GM19240 (cell line): Measurements from ENCODE around the gene TRIM44.
"Not testable (repeated sequence)": the region's sequence is repeated elsewhere in the genome, so short reads cannot be mapped to it uniquely, and the experiment has no call there.

Experiments
- DNase-seq: peaks from one replicate; pipeline ENCODE4 v3.0.0; 2011; ENCODE audit warnings: low spot score; ENCODE audit not compliant: insufficient read length

The TRIM44 gene

GRCh38 chr11:35633827-35634423 is 28.6 kb upstream of the TRIM44 start:
- no peak for DNase-seq

- no peak for DNase-seq
Observed at GRCh38 chr11:35635933-35636332, 26.6 kb upstream of the TRIM44 start.

DNA sequence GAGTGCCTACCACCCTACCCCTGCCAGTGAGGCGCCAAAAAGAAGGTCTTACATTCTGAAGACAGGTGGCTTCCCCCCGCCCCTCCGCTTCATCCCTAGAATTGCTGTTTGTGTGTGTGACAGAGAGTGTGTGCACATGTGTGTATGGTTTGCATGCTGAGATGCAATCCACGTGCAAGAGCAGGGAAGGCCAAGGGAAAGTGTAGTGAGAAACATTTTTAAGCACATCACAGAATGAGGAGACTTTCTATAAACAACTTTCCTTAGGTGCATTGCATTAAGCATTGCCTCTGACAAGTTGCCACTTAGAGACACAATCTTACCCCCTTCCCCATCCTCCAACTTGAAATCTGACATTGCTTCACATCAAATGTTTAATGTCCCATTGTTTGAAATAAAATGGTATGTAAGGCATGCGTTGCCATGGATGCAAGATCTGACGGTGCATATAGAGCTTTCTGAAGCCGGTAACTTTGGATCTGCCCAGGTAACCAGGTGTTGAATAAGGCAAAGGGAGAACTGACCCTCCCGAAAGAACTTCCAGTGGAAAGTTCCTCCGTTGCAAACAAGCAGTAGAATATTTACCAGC is 22.9 kb upstream of the TRIM44 start:
- no peak for DNase-seq

DNA sequence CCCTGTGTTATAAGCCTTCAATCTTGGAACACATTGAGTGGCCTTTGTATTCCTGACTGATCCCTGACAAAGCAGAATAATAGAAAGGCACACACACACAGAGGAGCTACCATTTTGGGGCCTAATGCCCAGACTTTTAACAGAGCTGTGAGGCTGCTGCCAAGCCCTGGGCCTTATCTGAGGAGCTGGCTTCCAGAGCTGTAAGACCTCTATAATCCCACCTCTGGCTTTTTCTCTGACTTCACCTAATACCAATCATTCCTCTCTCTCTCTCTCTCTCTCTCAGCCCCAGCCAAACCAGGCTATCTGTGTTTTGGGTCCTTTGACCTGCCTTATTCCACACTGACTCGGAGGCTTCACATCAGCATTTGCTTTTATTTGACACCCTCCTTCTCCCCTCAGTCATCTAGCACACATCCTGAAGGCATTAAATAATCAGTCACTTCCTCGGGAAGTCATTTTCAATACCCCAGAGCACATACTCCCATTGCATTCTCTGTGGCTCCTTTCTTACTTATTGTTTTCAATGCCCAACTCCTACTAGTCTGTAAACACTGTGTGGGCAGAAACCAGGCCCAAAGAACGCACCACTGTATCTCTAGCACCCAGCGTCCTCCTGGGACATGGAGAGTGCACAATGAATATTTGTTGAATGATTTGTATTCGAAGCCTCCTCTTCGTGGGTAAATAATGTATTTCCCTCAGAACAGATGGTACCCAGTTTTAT is 21.2 kb upstream of the TRIM44 start:
- DNase-seq = no peak

DNA sequence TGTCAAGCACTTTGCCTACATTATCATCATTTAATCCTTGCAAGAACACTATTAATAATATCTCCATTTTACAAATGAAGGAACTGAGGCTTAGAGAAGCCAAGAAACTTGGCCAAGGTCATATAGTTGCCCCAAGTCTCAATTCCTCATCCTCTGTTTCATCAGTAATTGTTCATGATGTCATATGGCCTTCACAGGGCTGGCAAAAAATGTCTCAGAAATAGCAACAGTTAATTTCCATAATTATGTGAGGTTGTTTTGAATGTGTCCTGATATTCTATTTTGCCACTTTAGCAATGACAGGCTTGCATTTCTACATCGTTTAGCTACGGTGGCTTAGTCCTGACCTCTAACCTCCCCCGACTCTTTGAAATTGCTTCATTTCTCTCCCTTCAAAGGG is 20.6 kb upstream of the TRIM44 start:
- DNase-seq = no peak

DNA sequence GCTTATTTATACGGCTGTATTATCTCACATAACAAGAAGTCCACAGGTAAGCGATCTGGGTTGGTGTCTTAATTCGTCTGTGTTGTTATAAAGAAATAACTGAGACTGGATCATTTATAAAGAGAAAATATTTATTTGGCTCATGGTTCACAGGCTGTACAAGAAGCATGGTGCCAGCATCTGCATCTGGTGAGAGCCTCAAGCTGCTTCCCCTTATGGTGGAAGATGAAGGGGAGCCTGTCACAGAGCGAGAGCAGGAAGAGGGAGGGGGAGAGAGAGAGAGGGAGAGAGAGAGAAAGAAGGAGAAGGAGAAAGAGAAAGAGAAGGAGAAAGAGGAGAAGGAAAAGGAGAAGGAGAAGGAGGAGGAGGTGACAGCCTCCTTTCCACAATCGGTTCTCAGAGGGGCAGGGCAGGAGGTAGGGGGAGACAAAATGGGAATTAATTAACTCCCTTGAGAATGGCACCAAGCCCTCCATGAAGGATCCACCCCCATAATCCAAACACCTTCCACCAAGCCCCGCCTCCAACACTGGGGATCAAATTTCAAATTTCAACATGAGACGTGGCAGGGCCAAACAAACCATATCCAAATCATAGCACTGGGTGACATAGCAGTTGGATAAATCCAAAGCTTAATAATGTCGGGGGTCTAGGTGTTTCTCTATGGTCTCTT is 15.0 kb upstream of the TRIM44 start:
- no peak for DNase-seq

GRCh38 chr11:35650006-35650405 is 12.6 kb upstream of the TRIM44 start:
- DNase-seq = no peak

DNA sequence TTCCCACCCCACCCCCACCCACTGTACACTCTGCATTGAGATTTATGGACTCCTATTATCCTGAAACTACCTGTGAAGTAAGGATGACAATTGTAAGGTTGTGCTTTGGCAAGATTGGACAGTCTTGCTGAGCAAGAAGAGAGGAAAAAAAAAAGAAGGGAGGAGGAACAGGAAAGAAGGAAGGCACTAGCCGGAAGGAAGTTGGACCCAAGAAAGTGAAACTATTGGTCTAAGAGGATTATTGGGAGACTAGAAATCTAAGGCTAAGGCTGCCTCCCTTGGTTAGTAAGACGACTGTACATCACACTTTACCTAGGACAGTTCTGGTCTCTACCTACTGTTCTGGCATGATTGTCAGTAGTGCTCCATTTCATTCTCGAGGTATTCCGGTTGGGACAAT is 12.1 kb upstream of the TRIM44 start:
- no peak for DNase-seq

GRCh38 chr11:35651263-35651662 is 11.3 kb upstream of the TRIM44 start:
- DNase-seq = no peak

DNA sequence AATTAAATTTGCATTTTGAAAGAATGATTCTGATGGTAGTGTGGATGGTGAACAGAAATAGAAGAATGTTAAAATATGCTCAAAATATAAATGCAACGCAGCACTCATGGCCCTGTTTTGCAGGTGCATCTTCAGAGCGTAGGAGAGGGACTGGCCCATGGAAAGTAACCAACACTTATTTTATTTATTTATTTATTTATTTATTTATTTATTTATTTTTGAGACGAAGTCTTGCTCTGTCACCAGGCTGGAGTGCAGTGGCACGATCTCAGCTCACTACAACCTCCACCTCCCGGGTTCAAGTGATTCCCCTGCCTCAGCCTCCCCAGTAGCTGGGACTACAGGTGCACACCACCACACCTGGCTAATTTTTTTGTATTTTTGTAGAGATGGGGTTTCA is 9.8 kb upstream of the TRIM44 start:
- DNase-seq = not testable (repeated sequence)

- no peak for DNase-seq
Observed at GRCh38 chr11:35654711-35655110, 7.9 kb upstream of the TRIM44 start.

GRCh38 chr11:35655254-35655653 is 7.3 kb upstream of the TRIM44 start:
- no peak for DNase-seq

DNA sequence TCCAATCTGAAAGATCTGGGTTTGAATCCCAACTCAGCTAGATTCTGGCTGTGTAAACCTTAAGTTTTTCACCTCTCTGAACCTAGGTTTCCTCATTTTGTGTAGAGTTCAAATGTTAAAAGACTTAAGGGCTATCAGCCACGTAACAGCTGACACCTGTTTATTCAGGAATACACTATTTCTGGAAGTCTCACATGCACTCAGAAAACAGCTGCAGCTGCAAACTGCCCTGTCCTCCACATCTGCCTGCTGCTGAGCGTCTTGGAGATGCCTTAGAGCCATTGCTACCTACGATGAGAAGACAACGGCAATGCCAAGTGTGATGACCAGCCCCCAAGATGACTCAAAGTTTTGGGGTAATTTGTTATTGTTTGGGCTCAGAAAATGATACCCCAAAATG is 6.7 kb upstream of the TRIM44 start:
- no peak for DNase-seq

DNA sequence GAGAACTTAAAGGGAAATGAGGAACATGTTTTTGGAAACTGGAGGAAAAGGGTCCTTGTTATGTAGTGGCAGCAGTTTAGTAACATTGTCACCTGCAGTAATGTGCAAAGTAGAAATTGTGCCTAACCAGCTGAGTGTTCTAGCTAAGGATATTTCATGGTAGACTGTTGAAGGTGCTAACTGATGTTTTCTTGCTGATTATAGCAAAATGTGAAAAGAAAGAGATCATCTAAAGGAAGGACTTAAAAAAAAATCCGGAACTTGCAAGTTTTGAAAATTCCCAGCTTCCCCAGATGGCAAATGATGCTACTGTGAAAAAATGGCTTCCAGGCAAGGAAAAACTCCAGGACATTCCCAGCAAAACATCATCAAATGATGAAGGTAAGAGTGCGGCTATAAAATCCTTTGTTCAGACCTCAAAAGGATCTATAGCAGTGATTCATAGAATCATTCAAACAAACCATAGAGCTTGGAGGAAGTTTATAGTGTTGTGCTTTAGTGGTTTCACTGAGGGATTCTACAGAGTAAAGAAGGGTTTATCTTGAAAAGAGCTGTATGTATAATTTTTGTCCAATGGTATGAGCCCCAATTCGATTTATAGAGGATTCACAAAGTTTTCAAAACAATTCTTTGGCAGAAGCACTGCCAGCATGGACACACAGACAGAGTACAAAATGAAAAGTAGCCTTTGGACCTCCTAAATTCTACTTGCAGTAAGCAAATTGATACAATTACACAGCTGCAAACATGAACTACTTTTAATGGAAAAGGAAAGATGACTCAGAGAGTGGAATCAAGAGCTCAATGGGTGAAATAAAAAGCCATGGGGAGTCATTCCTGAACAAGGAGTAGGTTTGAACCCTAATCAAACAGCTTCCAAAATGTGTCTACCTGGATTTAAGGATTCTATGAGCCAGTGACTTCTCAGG is 4.3 kb upstream of the TRIM44 start:
- DNase-seq = no peak

- no peak for DNase-seq
Observed at GRCh38 chr11:35661534-35661933, 1.0 kb upstream of the TRIM44 start.

DNA sequence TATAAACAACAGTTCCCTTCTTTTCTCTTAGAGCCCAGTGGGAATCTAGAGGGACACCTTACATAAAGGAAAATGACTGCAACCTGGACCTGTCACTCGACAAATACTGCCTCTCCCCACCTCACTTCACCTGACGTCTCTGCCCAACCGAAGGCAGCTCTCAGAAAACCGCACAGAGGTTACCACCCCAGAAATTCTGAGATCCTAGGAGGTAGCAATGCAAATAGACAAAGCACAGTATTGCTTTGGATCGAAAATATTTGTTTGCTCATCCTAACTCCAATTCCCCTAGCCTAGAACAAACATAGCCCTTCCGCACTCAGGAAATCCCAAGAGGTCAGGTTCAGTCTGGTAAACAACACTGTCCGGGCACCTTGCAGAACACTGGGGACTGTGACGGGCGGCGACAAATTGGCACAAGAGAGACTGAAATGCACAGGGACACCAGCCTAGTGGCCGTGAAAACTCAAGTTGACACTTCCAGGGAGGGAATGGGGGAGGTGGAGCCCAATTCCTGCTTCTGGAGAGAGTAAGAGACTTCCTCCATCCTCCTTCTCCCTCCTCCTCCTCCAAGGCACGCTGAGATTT is 420 bp upstream of the TRIM44 start:
- no peak for DNase-seq

- DNase-seq = no peak
Observed at GRCh38 chr11:35663408-35663702, 780 bp downstream of the TRIM44 start.

DNA sequence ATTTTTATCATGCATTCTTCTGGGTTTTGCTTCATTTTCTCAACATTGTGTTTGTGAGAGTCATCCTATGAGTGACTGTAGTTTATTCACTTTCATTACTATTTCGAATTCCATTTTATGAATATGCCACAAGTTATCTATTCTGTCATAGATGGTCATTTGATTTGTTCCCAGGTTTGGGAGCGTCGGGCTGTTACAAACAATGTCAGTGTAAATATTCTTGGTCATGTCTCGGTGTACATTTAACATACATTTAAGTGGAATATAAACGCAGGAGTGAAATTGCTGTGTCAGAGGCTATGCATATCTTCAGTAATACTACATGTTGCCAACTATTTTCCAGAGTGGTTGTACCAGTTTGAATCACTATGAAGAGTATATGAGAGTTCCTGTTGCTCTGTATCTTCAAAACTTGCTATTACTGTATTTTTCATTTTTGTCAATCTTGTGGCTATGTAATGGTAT is 2.4 kb downstream of the TRIM44 start:
- DNase-seq = no peak

- no peak for DNase-seq
Observed at GRCh38 chr11:35667257-35667656, 4.7 kb downstream of the TRIM44 start.

DNA sequence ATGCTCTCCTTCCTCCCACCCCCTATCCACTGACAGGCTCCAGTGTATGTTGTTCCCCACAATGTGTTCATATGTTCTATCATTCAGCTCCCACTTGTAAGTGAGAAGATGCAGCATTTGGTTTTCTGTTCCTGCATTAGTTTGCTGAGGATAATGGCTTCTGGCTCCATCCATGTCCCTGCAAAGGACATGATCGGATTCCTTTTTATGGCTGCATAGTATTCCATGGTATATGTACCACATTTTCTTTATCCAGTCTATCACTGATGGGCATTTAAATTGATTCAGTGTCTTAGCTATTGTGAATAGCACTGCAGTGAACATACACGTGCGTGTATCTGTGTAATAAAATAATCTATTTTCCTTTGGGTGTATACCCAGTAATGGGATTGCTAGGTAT is 5.8 kb downstream of the TRIM44 start:
- DNase-seq = not testable (repeated sequence)
